Left ventricle myocardium inferior (tissue), 1 donor: ENCODE results near the gene C19orf81. TPM values are rescaled to one million over a fixed set of nuclear protein-coding genes. Genes with fewer than 3 reads are reported as not detected.

ENCODE experiments used
- DNase-seq: peaks from one replicate; pipeline ENCODE4 v3.0.0-alpha.2; 2020
- H3K27ac ChIP-seq: fragments of 200-600 bp; replicated peaks from 2 replicates; pipeline ENCODE4 v1.8.0; 2021
- H3K27me3 ChIP-seq: fragments of 200-600 bp; 2 replicates; pipeline ENCODE4 v1.8.0; 2021; ENCODE audit warnings: low read depth
- H3K36me3 ChIP-seq: fragments of 200-600 bp; 2 replicates; pipeline ENCODE4 v1.8.0; 2021
- H3K4me1 ChIP-seq: fragments of 200-600 bp; 2 replicates; pipeline ENCODE4 v1.8.0; 2021
- H3K4me3 ChIP-seq: fragments of 200-600 bp; 2 replicates; pipeline ENCODE4 v1.8.0; 2021; ENCODE audit warnings: mild to moderate bottlenecking, moderate library complexity
- H3K9me3 ChIP-seq: fragments of 200-600 bp; replicated peaks from 2 replicates; pipeline ENCODE4 v1.8.0; 2021
- intact Hi-C: fragments of 100-400 bp; cut with micrococcal nuclease; formaldehyde crosslinking; loops from one replicate; pipeline ENCODE4 v1.11.0; 2022
- total RNA-seq: library from RNA; stranded (reverse); fragmentation: NEBNext Ultra II Directional; extraction: Animal tissue kit (Norgen Biotek cat#: 25700); gene quantifications from one replicate; pipeline ENCODE4 v1.2.1, GENCODE V29; 2021
- TF ChIP-seq, protein P1 (sequence below): fragments of 200-600 bp; IDR thresholded peaks from 2 replicates; pipeline ENCODE4 v1.8.0; 2021; ENCODE audit warnings: antibody characterized with exemption, mild to moderate bottlenecking, borderline replicate concordance
- donor health status: DM: no; HTN: yes; CAD: no; lungs with severe emphysema.

The C19orf81 gene
- total RNA-seq, 1 donor from 2014 or later = 3.6 TPM

DNA sequence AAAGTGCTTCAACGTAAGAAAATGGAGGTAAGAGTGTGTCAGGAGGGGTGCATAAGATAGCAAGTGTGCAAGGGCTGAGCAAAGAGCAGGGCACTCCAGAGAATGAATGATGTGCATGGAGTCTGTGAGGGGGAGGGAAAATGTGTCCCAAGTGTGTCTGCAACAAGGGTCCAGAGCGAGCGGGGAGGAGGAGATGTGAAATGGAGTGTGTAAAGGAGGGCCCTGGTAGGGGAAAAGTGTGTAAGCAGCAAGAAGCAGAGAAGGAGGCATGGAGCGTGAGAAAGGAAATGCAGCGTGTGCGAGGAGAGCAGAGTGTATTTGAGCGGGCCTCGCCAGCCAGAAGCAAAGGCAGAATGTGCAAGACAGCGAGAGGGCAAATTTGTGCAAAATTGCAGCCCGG lies 11.8 kb downstream of the C19orf81 start:
- no peaks in the 10 kb centered on the region for H3K36me3 ChIP-seq
- TF ChIP-seq, protein P1, sequence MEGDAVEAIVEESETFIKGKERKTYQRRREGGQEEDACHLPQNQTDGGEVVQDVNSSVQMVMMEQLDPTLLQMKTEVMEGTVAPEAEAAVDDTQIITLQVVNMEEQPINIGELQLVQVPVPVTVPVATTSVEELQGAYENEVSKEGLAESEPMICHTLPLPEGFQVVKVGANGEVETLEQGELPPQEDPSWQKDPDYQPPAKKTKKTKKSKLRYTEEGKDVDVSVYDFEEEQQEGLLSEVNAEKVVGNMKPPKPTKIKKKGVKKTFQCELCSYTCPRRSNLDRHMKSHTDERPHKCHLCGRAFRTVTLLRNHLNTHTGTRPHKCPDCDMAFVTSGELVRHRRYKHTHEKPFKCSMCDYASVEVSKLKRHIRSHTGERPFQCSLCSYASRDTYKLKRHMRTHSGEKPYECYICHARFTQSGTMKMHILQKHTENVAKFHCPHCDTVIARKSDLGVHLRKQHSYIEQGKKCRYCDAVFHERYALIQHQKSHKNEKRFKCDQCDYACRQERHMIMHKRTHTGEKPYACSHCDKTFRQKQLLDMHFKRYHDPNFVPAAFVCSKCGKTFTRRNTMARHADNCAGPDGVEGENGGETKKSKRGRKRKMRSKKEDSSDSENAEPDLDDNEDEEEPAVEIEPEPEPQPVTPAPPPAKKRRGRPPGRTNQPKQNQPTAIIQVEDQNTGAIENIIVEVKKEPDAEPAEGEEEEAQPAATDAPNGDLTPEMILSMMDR = no peak
- intact Hi-C loops = no loop called here
- no peak overlapping the region for H3K4me3 ChIP-seq
- DNase-seq = no peak
- peaks cover 100% of the 10 kb centered on the region for H3K27me3 ChIP-seq
- no peaks in the 10 kb centered on the region for H3K9me3 ChIP-seq
- peaks cover 16% of the 10 kb centered on the region for H3K4me1 ChIP-seq
- no peak overlapping the region for H3K27ac ChIP-seq

DNA sequence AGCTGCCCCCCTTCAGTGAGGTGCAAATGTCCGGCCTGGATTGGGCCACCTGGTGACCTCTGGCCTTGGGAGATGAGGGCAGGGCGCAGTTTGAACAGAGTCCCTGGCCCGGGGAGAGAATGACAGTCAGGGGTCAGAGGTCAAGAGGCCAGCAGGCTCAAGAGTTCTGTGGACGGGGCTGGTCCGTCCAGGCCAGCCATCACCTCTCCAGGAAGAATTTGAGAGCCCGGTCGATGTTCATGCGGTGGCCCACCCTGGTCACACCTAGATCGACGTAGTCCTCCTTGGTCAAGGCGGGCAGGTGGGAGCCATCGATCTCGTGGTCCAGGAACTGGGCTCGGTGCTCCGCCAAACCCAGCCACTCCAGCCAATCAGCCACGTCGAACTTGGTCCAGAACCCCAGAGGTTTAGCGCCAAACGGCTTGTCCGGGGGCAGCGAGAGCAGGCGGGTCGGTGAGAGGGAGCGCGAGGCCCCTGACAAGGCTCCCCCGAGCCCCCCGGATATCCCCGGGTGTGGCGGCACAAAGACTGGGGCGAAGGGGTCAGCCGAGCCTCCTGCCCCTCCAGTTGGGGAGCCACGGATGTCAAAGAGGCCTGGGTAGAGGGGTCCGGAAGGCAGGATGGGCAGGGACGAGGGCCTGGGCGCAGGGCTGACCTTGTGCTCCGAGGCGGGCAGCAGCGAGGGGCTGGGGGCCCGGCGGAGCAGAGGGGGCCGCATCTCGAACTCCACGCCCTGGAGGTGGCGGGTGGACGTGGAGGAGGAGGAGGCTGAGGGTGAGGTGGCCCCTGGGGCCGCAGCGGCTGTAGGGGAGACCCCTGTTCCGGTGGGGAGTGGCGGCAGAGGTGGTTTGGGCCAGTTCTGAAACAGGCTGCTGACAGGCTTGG lies 12.8 kb downstream of the C19orf81 start:
- intact Hi-C loops = no loop called here
- peaks cover 16% of the 10 kb centered on the region for H3K4me1 ChIP-seq
- TF ChIP-seq, protein P1 = no peak
- DNase-seq = no peak
- H3K9me3 ChIP-seq = no peaks in the 10 kb centered on the region
- no peak overlapping the region for H3K27ac ChIP-seq
- no peak overlapping the region for H3K4me3 ChIP-seq
- H3K36me3 ChIP-seq = no peaks in the 10 kb centered on the region
- peaks cover 100% of the 10 kb centered on the region for H3K27me3 ChIP-seq

DNA sequence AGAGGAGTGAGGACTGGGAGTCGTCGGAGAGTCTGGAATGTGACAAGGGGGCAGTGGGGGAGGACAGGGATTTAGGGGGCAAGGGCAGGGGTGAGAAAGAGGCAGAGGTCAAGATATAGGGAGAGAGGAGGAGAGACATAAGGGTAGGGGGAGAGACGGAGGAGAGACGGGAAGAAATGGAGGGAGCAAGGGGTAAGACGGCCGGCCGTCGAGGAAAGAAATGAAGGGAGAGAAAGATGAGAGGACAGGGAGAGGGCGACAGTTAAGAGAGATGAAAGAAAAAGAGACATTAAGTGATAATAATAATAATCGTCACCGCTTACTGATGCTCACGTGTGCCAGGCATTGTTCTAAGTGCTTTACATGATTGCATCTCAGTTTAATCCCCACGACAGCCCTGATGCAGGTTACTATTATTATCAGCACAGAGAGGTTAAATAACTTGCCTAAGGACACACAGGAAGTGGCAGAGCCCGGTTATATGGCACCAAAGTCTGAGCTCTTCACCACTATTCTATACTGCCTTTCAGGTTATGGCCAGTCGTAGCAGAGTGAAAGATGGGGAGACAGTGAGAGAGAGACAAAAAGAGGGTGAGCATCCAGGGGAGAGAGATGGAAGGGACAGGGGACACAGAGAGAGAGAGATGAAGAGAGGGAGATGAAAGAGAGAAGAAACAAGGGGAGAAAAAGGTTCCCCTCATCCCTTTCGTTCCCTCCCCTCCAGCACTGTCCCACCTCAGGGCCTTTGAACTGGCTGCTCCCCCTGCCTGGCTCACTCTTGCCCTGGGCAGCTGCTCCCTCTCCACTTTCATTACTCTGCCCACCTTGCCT lies 13.6 kb downstream of the C19orf81 start:
- H3K27me3 ChIP-seq = peaks cover 100% of the 10 kb centered on the region
- H3K27ac ChIP-seq = no peak overlapping the region
- H3K4me3 ChIP-seq = no peak overlapping the region
- intact Hi-C loops = no loop called here
- TF ChIP-seq, protein P1 = no peak
- no peaks in the 10 kb centered on the region for H3K36me3 ChIP-seq
- peaks cover 22% of the 10 kb centered on the region for H3K4me1 ChIP-seq
- H3K9me3 ChIP-seq = no peaks in the 10 kb centered on the region
- DNase-seq = no peak

DNA sequence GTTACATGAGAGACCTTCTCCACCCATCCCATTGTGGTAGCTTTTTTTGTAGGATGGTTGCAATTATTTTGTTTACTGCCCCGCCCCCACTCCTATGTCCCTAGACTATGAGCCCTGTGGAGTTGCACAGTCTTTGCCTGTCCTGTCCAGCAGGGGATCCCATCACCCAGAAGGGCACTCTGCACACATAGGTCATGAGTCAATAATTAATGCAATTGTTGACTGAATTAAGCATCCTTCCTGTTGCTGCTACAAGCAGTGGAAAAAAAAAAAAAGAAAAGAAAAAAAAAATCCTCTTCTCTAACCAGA lies 14.2 kb downstream of the C19orf81 start:
- TF ChIP-seq, protein P1 = no peak
- intact Hi-C loops = no loop called here
- peaks cover 20% of the 10 kb centered on the region for H3K4me1 ChIP-seq

DNA sequence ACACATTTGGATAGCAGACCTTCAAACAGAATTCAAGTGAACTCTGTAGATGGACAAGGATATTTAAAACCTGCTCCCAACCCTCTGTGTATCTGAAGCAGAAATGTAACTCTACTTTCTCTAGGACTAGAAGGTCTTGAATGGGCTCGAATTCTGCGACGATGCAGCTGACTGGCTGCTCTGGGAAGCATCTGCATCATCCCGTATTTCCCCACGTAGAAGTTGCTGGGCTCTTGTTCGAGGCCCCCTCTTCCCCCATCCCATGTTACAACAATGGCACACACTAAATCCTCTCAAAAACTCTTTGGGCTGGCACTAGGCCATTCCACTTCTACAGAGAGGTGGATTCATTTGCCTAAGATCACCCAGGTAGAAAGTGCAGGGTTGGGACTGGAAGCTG lies 15.0 kb downstream of the C19orf81 start:
- DNase-seq = no peak
- peaks cover 13% of the 10 kb centered on the region for H3K4me1 ChIP-seq
- H3K27ac ChIP-seq = no peak overlapping the region
- H3K9me3 ChIP-seq = no peaks in the 10 kb centered on the region
- H3K4me3 ChIP-seq = no peak overlapping the region
- TF ChIP-seq, protein P1 = no peak
- H3K27me3 ChIP-seq = peaks cover 100% of the 10 kb centered on the region
- intact Hi-C loops = no loop called here
- no peaks in the 10 kb centered on the region for H3K36me3 ChIP-seq

More for the DNA sequence above, 14.2 kb downstream of the C19orf81 start:
- no peak overlapping the region for H3K4me3 ChIP-seq
- no peaks in the 10 kb centered on the region for H3K36me3 ChIP-seq
- H3K9me3 ChIP-seq = no peaks in the 10 kb centered on the region
- DNase-seq = no peak
- no peak overlapping the region for H3K27ac ChIP-seq
- peaks cover 100% of the 10 kb centered on the region for H3K27me3 ChIP-seq
